RWPE2 (cell line): ENCODE results near the gene FAM200B.

Experiments used
- ATAC-seq: fragments of 200-7000 bp; cut with Tn5 transposase; 3 replicates; pipeline ENCODE4 v1.9.1; 2021; ENCODE audit warnings: low read depth
- DNase-seq: peaks from one replicate; pipeline ENCODE4 v3.0.0-alpha.2; 2020; ENCODE audit warnings: low spot score
- H3K27ac ChIP-seq: fragments of 450-650 bp; 2 replicates; pipeline ENCODE4 v1.5.1; 2017; ENCODE audit warnings: mild to moderate bottlenecking; ENCODE audit not compliant: poor library complexity, severe bottlenecking
- H3K27me3 ChIP-seq: fragments of 250-450 bp; sonication (Bioruptor Pico); 2 replicates; pipeline ENCODE4 v1.5.1; 2021; ENCODE audit warnings: mild to moderate bottlenecking, moderate library complexity; ENCODE audit not compliant: insufficient read depth, poor library complexity, severe bottlenecking
- H3K36me3 ChIP-seq: fragments of 250-450 bp; sonication (Bioruptor Pico); 2 replicates; pipeline ENCODE4 v1.5.1; 2020; ENCODE audit warnings: low read depth, mild to moderate bottlenecking, moderate library complexity
- H3K4me1 ChIP-seq: fragments of 250-450 bp; sonication (Bioruptor Pico); 2 replicates; pipeline ENCODE4 v1.5.1; 2021; ENCODE audit warnings: mild to moderate bottlenecking, moderate library complexity; ENCODE audit not compliant: insufficient read depth, poor library complexity, severe bottlenecking
- H3K4me3 ChIP-seq: fragments of 250-450 bp; sonication (Bioruptor Pico); 2 replicates; pipeline ENCODE4 v1.5.1; 2021; ENCODE audit warnings: mild to moderate bottlenecking, moderate library complexity; ENCODE audit not compliant: severe bottlenecking
- H3K9me3 ChIP-seq: fragments of 250-450 bp; sonication (Bioruptor Pico); 2 replicates; pipeline ENCODE4 v1.5.1; 2021; ENCODE audit warnings: mild to moderate bottlenecking, moderate library complexity; ENCODE audit not compliant: severe bottlenecking
- TF ChIP-seq, protein P1 (sequence below): fragments of 450-650 bp; IDR thresholded peaks from one replicate; pipeline ENCODE4 v1.5.1; 2017; ENCODE audit warnings: mild to moderate bottlenecking, moderate library complexity; ENCODE audit not compliant: poor library complexity, severe bottlenecking

Gene FAM200B

DNA sequence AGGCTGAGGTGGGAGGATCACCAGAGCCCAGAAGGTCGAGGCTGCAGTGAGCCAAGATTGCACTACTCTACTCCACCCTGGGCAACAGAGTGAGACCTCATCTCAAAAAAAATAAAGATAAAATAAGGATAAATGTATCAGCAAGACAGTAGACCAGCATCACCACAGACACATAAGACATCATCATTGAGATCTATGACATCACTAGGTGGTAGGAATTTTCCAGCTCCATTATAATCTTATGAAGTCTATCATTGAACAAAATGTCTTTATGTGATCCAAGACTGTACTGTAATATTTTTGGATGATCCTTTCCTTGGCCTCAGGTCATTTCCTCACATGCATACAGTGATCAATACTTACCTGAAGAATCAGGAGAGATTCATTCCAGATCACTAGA, 8.3 kb upstream of the FAM200B start:
- TF ChIP-seq, protein P1, sequence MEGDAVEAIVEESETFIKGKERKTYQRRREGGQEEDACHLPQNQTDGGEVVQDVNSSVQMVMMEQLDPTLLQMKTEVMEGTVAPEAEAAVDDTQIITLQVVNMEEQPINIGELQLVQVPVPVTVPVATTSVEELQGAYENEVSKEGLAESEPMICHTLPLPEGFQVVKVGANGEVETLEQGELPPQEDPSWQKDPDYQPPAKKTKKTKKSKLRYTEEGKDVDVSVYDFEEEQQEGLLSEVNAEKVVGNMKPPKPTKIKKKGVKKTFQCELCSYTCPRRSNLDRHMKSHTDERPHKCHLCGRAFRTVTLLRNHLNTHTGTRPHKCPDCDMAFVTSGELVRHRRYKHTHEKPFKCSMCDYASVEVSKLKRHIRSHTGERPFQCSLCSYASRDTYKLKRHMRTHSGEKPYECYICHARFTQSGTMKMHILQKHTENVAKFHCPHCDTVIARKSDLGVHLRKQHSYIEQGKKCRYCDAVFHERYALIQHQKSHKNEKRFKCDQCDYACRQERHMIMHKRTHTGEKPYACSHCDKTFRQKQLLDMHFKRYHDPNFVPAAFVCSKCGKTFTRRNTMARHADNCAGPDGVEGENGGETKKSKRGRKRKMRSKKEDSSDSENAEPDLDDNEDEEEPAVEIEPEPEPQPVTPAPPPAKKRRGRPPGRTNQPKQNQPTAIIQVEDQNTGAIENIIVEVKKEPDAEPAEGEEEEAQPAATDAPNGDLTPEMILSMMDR = no peak
- Histone ChIP-seq H3K27me3 (no peaks in the 10 kb centered on the region), H3K27ac (peak overlapping the region; percentile 2), H3K4me3 (no peak overlapping the region), H3K4me1 (peaks cover 50% of the 10 kb centered on the region), H3K9me3 (no peaks in the 10 kb centered on the region), H3K36me3 (peaks cover 60% of the 10 kb centered on the region)
- no peak for ATAC-seq
- DNase-seq = no peak

DNA sequence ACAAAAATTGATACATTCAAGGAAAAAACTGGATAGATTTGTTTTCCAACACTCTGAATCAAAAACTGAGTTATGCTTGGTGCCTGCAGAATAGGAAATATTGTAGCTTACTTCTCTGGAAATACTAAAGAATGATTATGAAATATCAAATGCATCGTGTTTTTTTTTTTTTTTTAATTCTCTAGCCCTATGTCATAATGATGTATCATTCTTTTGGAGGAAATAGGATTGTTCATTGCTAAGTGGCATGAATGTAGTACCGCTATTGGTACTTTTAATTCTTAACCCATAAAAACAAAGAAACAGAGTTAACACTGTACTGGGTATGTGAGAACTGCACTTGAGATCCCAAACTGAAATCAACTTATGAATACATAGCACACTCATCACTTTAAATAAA, 7.6 kb upstream of the FAM200B start:
- ATAC-seq = no peak
- H3K27me3 ChIP-seq = no peaks in the 10 kb centered on the region
- H3K4me1 ChIP-seq = peaks cover 49% of the 10 kb centered on the region
- DNase-seq = no peak
- H3K9me3 ChIP-seq = no peaks in the 10 kb centered on the region
- H3K27ac ChIP-seq = peak overlapping the region; percentile 2
- TF ChIP-seq, protein P1 = no peak
- H3K36me3 ChIP-seq = peaks cover 60% of the 10 kb centered on the region
- H3K4me3 ChIP-seq = no peak overlapping the region

DNA sequence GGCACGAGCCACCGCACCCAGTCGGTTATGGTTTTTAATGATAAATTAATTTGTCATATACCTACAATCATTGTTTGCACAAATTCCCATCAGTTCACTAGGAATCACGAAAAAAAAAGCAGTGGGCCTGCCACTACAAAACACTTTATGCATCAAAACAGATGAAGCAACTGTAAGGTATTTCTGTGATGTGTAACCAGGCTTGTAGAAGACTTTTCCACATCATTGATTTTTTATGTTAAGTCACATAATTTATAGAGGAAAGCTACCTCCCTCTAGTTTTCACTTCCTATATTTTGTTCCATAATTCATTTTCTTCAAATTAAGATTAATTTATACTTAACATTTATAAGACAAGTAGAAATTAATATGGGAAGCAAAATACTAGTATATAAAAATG, 6.7 kb upstream of the FAM200B start:
- Histone ChIP-seq H3K27ac (no peak overlapping the region), H3K4me1 (peaks cover 53% of the 10 kb centered on the region), H3K36me3 (peaks cover 55% of the 10 kb centered on the region), H3K9me3 (no peaks in the 10 kb centered on the region), H3K4me3 (no peak overlapping the region), H3K27me3 (no peaks in the 10 kb centered on the region)
- DNase-seq (no peak), ATAC-seq (no peak)
- TF ChIP-seq, protein P1 = no peak

DNA sequence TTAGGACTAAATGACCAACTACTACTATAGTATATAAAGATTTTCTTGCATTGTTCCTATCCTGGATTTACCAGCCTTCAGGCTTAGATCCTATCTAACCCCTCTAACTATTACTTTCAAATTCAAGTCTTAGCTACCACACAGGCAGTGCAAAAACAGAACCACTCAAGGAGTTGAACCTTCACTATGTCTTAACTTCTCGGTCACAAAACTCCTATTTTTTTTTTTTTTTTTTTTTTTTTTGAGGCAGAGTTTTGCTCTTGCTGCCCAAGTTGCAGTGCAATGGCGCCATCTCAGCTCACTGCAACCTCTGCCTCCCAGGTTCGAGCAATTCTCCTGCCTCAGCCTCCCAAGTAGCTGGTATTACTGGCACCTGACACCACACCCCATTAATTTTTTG, 6.3 kb upstream of the FAM200B start:
- no peaks in the 10 kb centered on the region for H3K27me3 ChIP-seq
- H3K4me3 ChIP-seq = no peak overlapping the region
- H3K9me3 ChIP-seq = no peaks in the 10 kb centered on the region
- H3K27ac ChIP-seq = no peak overlapping the region
- H3K36me3 ChIP-seq = peaks cover 52% of the 10 kb centered on the region
- ATAC-seq (no peak), DNase-seq (no peak)
- TF ChIP-seq, protein P1 = no peak
- peaks cover 53% of the 10 kb centered on the region for H3K4me1 ChIP-seq

DNA sequence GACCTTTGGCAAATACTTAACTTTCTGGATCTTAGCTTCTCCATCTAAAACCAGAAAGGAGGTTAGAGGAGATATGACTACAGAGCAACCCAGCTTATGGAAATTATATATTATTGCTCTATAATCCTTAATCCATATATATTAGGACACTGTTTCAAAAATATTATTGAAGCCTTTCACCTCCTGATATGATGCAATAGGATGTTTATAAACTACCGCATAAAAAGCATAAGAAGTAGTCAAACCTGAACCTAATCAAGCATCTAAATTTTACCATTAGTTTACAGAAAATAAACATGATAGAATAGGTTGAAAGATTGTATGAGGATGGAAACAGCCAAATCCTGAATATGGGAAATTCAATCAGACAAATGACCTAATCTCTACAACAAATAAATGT, 5.6 kb upstream of the FAM200B start:
- ATAC-seq = no peak
- no peak overlapping the region for H3K27ac ChIP-seq

More for the DNA sequence above, 5.6 kb upstream of the FAM200B start:
- H3K36me3 ChIP-seq = peaks cover 52% of the 10 kb centered on the region
- DNase-seq = no peak
- H3K4me1 ChIP-seq = peaks cover 53% of the 10 kb centered on the region
- H3K9me3 ChIP-seq = no peaks in the 10 kb centered on the region
- TF ChIP-seq, protein P1 = no peak
- H3K4me3 ChIP-seq = no peak overlapping the region
- H3K27me3 ChIP-seq = no peaks in the 10 kb centered on the region
